GM12873 (cell line): ENCODE results near the gene MDM4.

Source experiments
- CTCF ChIP-seq: IDR thresholded peaks from 2 replicates; pipeline ENCODE4 v1.5.1; 2012; ENCODE audit warnings: low read depth, mild to moderate bottlenecking, moderate library complexity, low read length, control low read depth; ENCODE audit not compliant: insufficient read depth; ENCODE audit errors: missing control alignments

The MDM4 gene

DNA sequence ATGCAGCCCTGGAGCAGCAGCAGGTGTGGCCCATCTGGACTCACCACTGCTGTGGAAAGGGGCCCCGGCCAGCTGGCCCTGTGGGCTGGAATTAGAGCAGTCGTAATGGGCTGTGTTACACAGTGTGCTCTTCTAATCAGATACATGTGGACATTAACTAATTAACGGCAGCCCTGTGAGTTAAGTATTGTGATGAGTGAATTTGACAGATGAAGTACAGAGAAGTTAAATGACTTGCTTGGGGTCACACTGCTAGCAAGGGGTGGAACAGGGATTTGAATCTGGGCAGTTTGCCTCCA lies 58.6 kb downstream of the MDM4 start:
- no peak for TF ChIP-seq CTCF

DNA sequence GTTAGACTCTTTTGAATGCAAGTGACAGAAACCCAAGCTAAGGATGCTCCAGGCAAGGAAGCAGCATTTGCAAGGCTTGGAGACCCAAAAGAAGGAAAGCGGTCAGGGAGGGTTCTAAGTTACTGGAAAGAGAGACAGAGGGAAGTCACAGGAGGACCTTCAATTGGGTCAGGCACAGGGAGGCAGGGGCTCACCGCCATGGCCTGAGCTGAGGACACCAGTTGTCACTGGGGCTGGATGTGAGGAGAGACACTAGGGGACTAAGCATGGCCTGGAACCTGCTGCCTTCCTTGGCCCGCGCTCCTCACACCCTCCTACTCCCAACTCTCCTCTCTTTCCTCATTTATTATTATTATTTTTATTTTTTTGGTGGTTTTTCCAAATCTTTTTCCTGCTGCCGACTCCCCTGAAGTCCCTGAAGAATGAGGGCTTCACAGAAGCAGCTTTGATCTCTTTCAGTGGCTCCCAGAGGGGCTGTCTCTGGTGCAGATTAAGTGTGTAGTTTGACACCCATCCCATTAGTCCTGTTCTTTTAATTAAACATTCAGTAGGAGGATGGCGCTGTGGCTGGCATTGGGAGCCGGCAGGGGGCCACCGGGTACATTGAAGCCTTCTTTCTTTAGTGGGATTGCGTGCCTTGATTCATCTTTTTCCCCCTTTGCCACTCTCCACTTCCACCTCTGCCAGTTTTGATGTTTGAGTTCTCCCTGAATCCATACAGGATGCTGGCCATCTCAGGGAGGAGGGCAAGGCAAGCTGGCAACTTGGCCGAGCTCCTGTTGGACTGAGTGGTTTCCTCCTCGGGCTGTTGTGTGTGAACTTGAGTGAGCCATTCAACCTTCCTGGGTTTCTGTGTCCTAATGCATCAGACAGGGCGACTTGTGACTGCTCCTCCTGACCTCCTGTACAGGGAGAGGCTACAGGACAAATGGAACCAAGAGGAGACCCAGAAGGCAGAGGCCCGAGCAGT lies 59.3 kb downstream of the MDM4 start:
- no peak for TF ChIP-seq CTCF

GRCh38 chr1:204576422-204576821 lies 60.2 kb downstream of the MDM4 start:
- no peak for TF ChIP-seq CTCF

- no peak for TF ChIP-seq CTCF
Measured at GRCh38 chr1:204577794-204578478, 61.7 kb downstream of the MDM4 start.

DNA sequence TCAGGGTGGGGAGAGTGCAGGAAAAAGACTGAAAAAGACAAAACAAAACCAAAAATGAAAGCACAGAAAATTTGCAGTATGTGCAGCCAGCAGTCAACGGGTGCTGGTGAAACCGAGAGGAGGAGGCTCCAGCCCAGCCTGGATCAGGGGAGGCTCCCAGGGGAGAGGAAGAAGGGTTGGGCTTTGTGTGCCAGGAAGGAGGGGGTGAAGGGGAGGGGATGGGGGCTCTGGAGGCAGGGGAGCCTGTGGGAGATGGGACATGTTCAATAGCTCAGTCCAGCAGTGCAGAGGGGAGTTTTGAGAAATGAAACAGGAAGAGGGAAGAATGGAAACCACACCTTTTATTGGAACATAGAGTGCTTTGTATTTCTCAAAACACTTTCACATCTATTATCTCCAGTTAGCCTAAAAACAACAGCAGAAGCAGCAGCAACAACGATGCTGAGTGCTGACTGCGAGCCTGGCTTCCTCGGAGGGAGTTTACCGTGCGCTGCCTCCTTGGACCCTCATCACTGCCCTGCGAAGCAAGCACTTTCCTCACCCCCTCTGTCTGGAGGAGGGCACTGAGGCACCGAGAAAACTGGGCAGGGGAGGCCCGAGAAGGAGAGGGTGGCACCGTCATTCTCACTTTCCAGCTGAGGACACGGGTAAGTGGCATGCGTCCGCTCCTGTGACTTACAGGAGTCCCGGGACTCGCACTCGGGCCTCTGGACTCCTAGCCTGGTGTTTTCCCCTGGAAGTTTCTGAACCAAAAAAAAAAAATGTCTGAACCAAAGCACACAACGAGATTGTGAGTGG lies 62.9 kb downstream of the MDM4 start:
- TF ChIP-seq CTCF = no peak

- TF ChIP-seq CTCF = no peak
Measured at GRCh38 chr1:204579681-204580080, 63.5 kb downstream of the MDM4 start.

- TF ChIP-seq CTCF = no peak
Measured at GRCh38 chr1:204580862-204581261, 64.7 kb downstream of the MDM4 start.
